A673 (cell line): ENCODE data around the gene PARM1. TPM values are rescaled to one million over a fixed set of nuclear protein-coding genes. Genes with fewer than 3 reads are reported as not detected.

ENCODE experiments used
- BruUV-seq: library from RNA; stranded (reverse); fragments of 400-500 nt; replicated peaks from 2 replicates; lab custom pipeline; 2021; lab: Mats Ljungman, UMichigan
- CTCF ChIA-PET: fragments of 300-600 bp; sonication (Branson Sonifier 250); formaldehyde crosslinking; loops from one replicate; lab custom pipeline; 2022; ENCODE audit warnings: antibody characterized with exemption; lab: Charles Lee
- POLR2A ChIA-PET: fragments of 300-600 bp; sonication (Branson Sonifier 250); formaldehyde crosslinking; loops from one replicate; lab custom pipeline; 2022; ENCODE audit warnings: antibody characterized with exemption; ENCODE audit not compliant: low non-redundant PET; lab: Charles Lee
- DNase-seq: peaks from one replicate; pipeline ENCODE4 v3.0.0-alpha.2; 2015; ENCODE audit warnings: low spot score
- H3K27ac ChIP-seq: fragments of 200-600 bp; sonication (generic); 2 replicates; pipeline ENCODE4 v1.5.1; 2016; ENCODE audit warnings: mixed run types, low read depth, mild to moderate bottlenecking, mixed read lengths, antibody characterized with exemption, low read length; ENCODE audit not compliant: poor library complexity, severe bottlenecking
- H3K27me3 ChIP-seq: fragments of 200-600 bp; sonication (generic); replicated peaks from 2 replicates; pipeline ENCODE4 v1.6.1; 2017; ENCODE audit warnings: mixed run types, low read depth, mild to moderate bottlenecking, mixed read lengths, antibody characterized with exemption, low read length; ENCODE audit not compliant: insufficient read depth, poor library complexity
- H3K36me3 ChIP-seq: fragments of 200-600 bp; sonication (generic); 2 replicates; pipeline ENCODE4 v1.6.1; 2016; ENCODE audit warnings: mixed run types, mild to moderate bottlenecking, mixed read lengths, antibody characterized with exemption, low read length; ENCODE audit not compliant: insufficient read depth, poor library complexity, severe bottlenecking
- H3K4me1 ChIP-seq: fragments of 200-600 bp; sonication (generic); 2 replicates; pipeline ENCODE4 v1.6.1; 2017; ENCODE audit warnings: mixed run types, mild to moderate bottlenecking, mixed read lengths, antibody characterized with exemption, low read length; ENCODE audit not compliant: insufficient read depth, poor library complexity, severe bottlenecking
- H3K4me3 ChIP-seq: fragments of 200-600 bp; sonication (generic); 2 replicates; pipeline ENCODE4 v1.5.1; 2016; ENCODE audit warnings: low read depth, mixed run types, mild to moderate bottlenecking, mixed read lengths, low read length; ENCODE audit not compliant: poor library complexity, severe bottlenecking
- H3K9me3 ChIP-seq: fragments of 200-600 bp; sonication (generic); 2 replicates; pipeline ENCODE4 v1.6.1; 2016; ENCODE audit warnings: mixed run types, low read depth, mild to moderate bottlenecking, mixed read lengths, antibody characterized with exemption, low read length; ENCODE audit not compliant: poor library complexity, severe bottlenecking
- EZH2 ChIP-seq: fragments of 200-600 bp; sonication (generic); IDR thresholded peaks from 2 replicates; pipeline ENCODE4 v1.6.1; 2017; ENCODE audit warnings: borderline replicate concordance, low read depth, mild to moderate bottlenecking, mixed read lengths, antibody characterized with exemption, low read length; ENCODE audit not compliant: poor library complexity, severe bottlenecking
- intact Hi-C: fragments of 100-400 bp; cut with micrococcal nuclease; formaldehyde crosslinking; loops from one replicate; pipeline ENCODE4 v1.10.0; 2022; ENCODE audit not compliant: unreplicated experiment
- total RNA-seq: library from RNA; stranded (reverse); gene quantifications from 2 replicates; pipeline ENCODE4 v1.2.3, GENCODE V29; 2021
- TF ChIP-seq, protein P1 (sequence below): fragments of 300-800, 200-600 bp; sonication (generic); conservative IDR thresholded peaks from 2 replicates; pipeline ENCODE4 v1.5.1; 2017; ENCODE audit warnings: low read depth, mild to moderate bottlenecking, antibody characterized with exemption, low read length, moderate library complexity, mixed read lengths

Gene PARM1
- total RNA-seq, 1 experiment from 2014 or later: 12.3 TPM

DNA sequence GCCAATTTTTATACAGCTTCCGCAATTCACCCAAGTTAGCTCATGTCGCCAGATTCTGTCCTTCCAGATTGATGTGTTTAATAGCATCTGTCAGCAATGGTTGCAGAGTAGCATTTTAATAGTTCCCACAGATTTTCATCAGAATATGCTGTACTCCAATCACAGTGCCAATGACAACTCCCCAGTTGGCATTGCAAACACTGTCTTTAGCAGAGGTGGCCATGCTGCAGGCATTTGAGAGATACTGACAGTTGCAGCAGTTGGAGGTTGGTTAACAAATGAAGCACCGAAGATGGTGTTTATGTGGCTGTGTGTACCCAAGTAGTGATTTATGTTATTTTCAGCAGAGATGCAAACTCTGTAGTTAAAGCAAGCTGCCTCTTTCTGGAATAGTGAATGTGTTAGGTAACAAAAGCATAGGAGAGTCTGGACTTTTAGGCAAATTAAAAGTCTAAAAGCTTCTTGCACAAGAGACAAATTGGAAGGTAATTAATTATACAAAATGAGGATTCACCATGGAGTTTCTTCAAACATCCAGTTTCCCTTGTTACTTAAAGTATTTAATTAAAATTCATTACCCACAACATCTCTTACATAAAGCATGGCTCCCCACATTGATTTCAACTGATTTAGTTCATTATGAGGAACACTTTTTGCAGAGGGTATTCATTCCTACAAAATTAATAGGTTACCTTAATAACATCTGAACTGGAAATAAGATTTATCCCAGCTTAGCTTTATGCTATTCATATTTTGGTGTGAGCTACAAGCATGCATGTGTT is 65.2 kb downstream of the PARM1 start:
- Histone ChIP-seq H3K27me3 (no peaks in the 10 kb centered on the region), H3K27ac (no peak overlapping the region), H3K4me3 (no peak overlapping the region), H3K9me3 (no peaks in the 10 kb centered on the region), H3K4me1 (no peaks in the 10 kb centered on the region), H3K36me3 (no peaks in the 10 kb centered on the region)
- no peak for DNase-seq
- intact Hi-C loops: no loop called here
- ChIA-PET CTCF (no interaction called here), POLR2A (no interaction called here)
- no TSS peak for BruUV-seq
- no peak for TF ChIP-seq EZH2
- TF ChIP-seq, protein P1, sequence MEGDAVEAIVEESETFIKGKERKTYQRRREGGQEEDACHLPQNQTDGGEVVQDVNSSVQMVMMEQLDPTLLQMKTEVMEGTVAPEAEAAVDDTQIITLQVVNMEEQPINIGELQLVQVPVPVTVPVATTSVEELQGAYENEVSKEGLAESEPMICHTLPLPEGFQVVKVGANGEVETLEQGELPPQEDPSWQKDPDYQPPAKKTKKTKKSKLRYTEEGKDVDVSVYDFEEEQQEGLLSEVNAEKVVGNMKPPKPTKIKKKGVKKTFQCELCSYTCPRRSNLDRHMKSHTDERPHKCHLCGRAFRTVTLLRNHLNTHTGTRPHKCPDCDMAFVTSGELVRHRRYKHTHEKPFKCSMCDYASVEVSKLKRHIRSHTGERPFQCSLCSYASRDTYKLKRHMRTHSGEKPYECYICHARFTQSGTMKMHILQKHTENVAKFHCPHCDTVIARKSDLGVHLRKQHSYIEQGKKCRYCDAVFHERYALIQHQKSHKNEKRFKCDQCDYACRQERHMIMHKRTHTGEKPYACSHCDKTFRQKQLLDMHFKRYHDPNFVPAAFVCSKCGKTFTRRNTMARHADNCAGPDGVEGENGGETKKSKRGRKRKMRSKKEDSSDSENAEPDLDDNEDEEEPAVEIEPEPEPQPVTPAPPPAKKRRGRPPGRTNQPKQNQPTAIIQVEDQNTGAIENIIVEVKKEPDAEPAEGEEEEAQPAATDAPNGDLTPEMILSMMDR: no peak

DNA sequence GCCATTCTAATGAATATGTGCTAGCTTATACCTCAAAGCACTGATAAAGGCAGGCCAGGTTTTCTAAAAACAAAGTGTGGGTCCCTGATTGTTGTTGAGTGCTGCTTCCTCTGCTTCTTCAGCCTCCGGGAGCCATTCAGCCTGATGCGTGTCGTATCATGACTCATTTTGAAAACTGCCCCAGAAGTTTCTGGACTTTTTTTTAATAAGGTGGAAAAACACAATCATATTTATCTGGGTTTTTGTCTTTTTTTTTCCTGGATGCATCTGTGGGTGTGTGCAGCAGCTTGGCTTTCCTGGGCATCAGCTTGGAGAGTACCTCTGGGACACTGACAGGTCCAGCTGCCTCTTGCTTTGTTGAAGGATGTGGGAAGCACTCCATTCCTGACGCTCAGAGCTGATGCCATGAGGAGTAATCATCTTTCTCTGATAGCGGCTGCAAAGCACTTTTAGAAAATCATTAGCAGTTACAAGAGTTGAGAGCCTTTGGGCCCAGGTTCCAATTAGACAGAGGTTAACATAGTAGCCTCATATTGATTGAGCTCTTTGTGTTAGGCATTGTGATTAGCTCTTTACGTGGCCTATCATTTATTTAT is 66.9 kb downstream of the PARM1 start:
- Histone ChIP-seq H3K9me3 (no peaks in the 10 kb centered on the region), H3K27me3 (no peaks in the 10 kb centered on the region), H3K27ac (no peak overlapping the region), H3K36me3 (no peaks in the 10 kb centered on the region), H3K4me3 (no peak overlapping the region), H3K4me1 (peaks cover 8% of the 10 kb centered on the region)
- TF ChIP-seq, protein P1: no peak
- no peak for TF ChIP-seq EZH2
- ChIA-PET POLR2A (no interaction called here), CTCF (no interaction called here)
- BruUV-seq: no TSS peak
- intact Hi-C loops: no loop called here
- no peak for DNase-seq

DNA sequence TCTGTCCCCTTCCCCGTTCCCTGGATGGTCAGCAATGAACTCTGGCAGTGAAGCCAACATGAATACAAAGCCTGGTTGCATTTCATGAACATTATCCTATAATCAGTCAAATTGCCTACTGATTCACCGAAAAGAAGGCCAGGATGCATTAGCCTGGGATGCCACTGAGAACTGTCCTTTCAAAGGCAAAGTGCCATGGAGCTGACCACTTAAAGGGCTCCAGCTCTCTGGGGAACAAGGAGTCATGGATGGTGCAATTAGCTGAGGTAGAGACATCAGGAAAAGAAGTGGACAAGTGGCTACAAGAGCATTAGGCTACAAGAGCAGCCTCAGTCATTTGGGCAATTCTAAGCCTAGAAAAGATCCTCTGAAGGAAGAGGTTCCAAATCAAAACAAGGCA is 69.0 kb downstream of the PARM1 start:
- no peak for TF ChIP-seq EZH2
- TF ChIP-seq, protein P1: no peak
- Histone ChIP-seq H3K27ac (no peak overlapping the region), H3K27me3 (no peaks in the 10 kb centered on the region), H3K4me3 (no peak overlapping the region), H3K9me3 (no peaks in the 10 kb centered on the region), H3K4me1 (peaks cover 8% of the 10 kb centered on the region), H3K36me3 (no peaks in the 10 kb centered on the region)
- DNase-seq: no peak
- CTCF ChIA-PET: no interaction called here
- POLR2A ChIA-PET: no interaction called here
- intact Hi-C loops: no loop called here
- BruUV-seq: no TSS peak
